ENCODE measurements around the gene TNIK.

The TNIK gene

GRCh38 chr3:171417813-171418212, 42.4 kb downstream of the TNIK start:
- Histone ChIP-seq H3K4me1 (ENCODE audit: low read depth, poor library complexity, severe bottlenecking) (no peaks in the 10 kb centered on the region), H2AFZ (ENCODE audit: low read depth) (no peak overlapping the region), H3K36me3 (ENCODE audit: insufficient read depth) (no peaks in the 10 kb centered on the region), H4K20me1 (ENCODE audit: insufficient read depth) (no peaks in the 10 kb centered on the region), H3K4me2 (no peak overlapping the region), H3K9ac (no peak overlapping the region), H3K79me2 (ENCODE audit: insufficient read depth, low read depth) (no peaks in the 10 kb centered on the region), H3K27ac (no peak overlapping the region), H3K27me3 (ENCODE audit: insufficient read depth, low read depth) (no peaks in the 10 kb centered on the region), H3K4me3 (IDR thresholded peaks at IDR 0.05; ENCODE audit: insufficient read depth, low read depth, low read length) (no peak overlapping the region)
- TF ChIP-seq CTCF (conservative IDR thresholded peaks at IDR 0.05; ENCODE audit: low read depth, low read length): no peak

- Histone ChIP-seq H3K79me2 (ENCODE audit: insufficient read depth, low read depth) (no peaks in the 10 kb centered on the region), H3K36me3 (ENCODE audit: insufficient read depth) (no peaks in the 10 kb centered on the region), H3K27ac (no peak overlapping the region), H3K4me3 (IDR thresholded peaks at IDR 0.05; ENCODE audit: insufficient read depth, low read depth, low read length) (no peak overlapping the region), H3K4me2 (no peak overlapping the region), H3K27me3 (ENCODE audit: insufficient read depth, low read depth) (no peaks in the 10 kb centered on the region), H4K20me1 (ENCODE audit: insufficient read depth) (no peaks in the 10 kb centered on the region), H2AFZ (ENCODE audit: low read depth) (no peak overlapping the region), H3K9ac (no peak overlapping the region), H3K4me1 (ENCODE audit: low read depth, poor library complexity, severe bottlenecking) (no peaks in the 10 kb centered on the region)
- TF ChIP-seq CTCF (conservative IDR thresholded peaks at IDR 0.05; ENCODE audit: low read depth, low read length): no peak
Measured at GRCh38 chr3:171417137-171417536, 43.1 kb downstream of the TNIK start.

- Histone ChIP-seq H2AFZ (ENCODE audit: low read depth) (no peak overlapping the region), H3K4me3 (IDR thresholded peaks at IDR 0.05; ENCODE audit: insufficient read depth, low read depth, low read length) (no peak overlapping the region), H3K27me3 (ENCODE audit: insufficient read depth, low read depth) (no peaks in the 10 kb centered on the region), H3K36me3 (ENCODE audit: insufficient read depth) (no peaks in the 10 kb centered on the region), H3K27ac (no peak overlapping the region), H3K9ac (no peak overlapping the region), H3K4me2 (no peak overlapping the region), H3K79me2 (ENCODE audit: insufficient read depth, low read depth) (no peaks in the 10 kb centered on the region), H3K4me1 (ENCODE audit: low read depth, poor library complexity, severe bottlenecking) (no peaks in the 10 kb centered on the region), H4K20me1 (ENCODE audit: insufficient read depth) (no peaks in the 10 kb centered on the region)
- TF ChIP-seq CTCF (conservative IDR thresholded peaks at IDR 0.05; ENCODE audit: low read depth, low read length): no peak
Measured at GRCh38 chr3:171416666-171417065, 43.5 kb downstream of the TNIK start.

- H4K20me1 ChIP-seq (ENCODE audit: insufficient read depth): no peaks in the 10 kb centered on the region
- no peaks in the 10 kb centered on the region for H3K4me1 ChIP-seq (ENCODE audit: low read depth, poor library complexity, severe bottlenecking)
- no peak overlapping the region for H3K4me2 ChIP-seq
Measured at GRCh38 chr3:171416061-171416460, 44.1 kb downstream of the TNIK start.

More at GRCh38 chr3:171416061-171416460, 44.1 kb downstream of the TNIK start:
- Histone ChIP-seq H2AFZ (ENCODE audit: low read depth) (no peak overlapping the region), H3K9ac (no peak overlapping the region), H3K27me3 (ENCODE audit: insufficient read depth, low read depth) (no peaks in the 10 kb centered on the region), H3K27ac (no peak overlapping the region), H3K79me2 (ENCODE audit: insufficient read depth, low read depth) (no peaks in the 10 kb centered on the region), H3K4me3 (IDR thresholded peaks at IDR 0.05; ENCODE audit: insufficient read depth, low read depth, low read length) (no peak overlapping the region), H3K36me3 (ENCODE audit: insufficient read depth) (no peaks in the 10 kb centered on the region)
- no peak for TF ChIP-seq CTCF (conservative IDR thresholded peaks at IDR 0.05; ENCODE audit: low read depth, low read length)
